Glomerular visceral epithelial cell (primary cell): ENCODE data around the gene ARTN.
A peak's percentile ranks its signal among the peaks of the same experiment; 100 is the strongest.

Experiments
- DNase-seq: peaks from one replicate; pipeline ENCODE4 v3.0.0-alpha.2; 2016; ENCODE audit errors: extremely low spot score

Gene ARTN

DNA sequence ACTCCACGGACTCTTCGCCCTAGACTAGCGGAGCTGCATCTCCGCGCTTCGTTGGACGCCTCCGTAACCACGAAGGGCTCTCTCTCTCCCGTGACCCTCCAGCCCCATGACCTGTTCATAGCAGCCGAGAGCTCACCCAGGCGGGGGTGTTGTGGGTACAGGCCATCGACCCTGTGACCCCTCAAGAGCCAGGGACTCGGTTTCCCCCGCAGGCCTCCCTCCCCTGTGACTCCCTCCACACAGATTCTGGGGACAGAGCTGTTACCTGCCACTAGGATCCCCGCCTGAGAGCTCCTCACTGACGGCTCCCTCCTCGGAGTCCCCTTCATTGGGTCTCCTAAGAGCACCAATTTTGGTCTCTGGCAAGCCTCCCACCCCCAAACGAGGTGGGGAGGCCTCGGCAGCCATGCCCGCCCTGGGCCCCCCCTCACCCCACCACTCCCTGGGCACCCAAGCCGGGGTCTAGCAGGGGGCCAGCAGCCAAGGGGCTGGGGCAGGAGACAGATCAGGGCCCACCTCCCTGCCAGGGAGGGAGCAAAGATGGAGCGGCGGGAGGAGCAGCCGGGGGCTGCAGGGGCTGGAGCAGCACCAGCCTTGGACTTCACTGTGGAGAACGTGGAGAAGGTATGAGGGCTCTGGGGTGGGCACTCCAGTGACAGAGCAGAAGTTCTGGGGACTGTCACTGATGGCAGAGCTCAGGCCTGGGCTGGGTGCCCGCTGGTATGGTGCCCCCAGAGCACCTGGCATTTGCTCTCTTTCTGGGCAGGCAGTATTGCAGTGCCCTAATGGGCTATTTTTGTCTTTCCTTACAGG lies 13.7 kb downstream of the ARTN start:
- DNase-seq: no peak

DNA sequence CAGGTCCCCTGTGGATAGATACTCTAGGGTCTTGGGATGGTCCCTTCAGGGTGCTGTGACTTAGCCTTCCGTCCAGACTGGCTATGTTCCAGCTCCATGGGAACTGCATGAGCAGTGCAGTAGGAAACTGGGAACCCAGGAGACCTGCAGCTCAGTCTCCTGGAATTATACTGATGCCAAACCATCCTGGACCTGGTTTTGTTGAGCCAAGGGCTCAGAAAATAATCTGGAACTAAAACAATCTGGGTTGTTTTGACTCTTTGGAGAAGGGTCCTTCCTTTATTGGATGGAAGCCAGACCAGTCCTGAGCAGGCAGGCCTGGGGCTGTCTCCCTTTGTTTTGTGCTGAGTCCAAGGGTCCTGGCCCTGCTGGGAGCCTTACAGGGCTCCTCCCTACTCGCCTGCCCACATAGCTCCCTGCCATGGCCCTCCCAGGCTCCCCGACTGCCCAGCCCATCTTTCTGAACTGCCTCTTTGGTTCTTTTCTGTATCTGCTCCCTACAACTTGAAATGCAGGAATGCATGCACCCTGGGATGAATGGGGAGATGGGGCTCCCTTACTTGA lies 14.4 kb downstream of the ARTN start:
- DNase-seq: no peak

DNA sequence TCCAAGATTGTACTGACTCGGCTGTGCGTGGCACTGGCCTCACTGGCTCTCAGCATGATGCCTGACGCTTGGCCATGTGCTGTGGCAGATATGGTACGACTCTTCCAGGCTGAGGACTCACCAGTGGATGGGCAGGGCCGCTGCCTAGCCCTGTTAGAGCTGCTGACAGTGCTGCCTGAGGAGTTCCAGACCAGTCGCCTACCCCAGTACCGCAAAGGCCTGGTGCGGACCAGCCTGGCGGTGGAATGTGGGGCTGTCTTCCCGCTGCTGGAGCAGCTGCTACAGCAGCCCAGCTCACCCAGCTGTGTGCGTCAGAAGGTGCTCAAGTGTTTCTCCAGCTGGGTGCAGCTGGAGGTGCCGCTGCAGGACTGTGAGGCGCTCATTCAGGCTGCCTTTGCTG lies 16.1 kb downstream of the ARTN start:
- no peak for DNase-seq

DNA sequence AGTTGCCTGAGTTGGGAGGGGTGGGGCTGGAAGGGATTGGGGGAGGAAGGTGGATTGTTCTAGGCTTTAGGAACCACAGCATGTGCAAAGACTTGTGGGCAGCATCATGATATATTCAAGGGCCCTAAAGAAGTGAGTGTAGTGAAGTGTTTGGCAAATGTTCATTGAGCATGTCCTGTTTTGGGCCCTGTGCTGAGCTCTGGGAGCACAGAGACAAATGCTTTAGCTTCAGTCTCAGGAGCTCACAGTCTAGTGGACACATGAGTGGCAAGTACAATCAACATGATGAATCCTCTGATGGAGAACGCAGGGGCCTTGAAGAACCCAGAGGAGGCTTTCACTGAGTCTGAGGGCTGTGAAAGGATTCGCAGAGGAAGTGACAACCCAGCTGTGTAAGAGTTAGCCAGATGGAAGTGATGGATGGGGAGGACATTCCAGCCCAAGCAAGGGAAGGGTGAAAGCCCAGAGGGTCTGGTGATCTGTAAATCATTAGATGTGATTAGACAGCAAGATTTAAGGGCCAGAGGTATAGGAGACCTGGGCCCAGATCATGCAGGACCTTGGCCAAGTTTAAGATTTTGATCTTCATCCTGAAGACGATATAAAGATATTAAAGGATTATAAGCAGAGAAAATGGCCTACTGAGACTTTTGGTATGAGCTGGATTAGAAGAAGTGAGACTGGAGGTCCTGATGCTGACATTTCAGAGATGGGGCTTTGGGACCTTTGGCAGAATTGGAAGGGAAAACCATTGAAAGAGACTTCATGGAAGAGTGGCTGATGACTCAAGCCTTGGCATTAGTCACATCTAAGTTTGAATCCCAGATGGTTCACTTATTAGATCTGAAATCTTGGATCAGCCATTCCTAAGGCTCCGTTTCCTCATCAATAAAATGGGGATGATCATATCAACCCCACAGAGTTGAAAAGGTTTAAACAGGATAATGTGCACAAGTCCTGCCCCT lies 17.7 kb downstream of the ARTN start:
- DNase-seq: peak; percentile 52

DNA sequence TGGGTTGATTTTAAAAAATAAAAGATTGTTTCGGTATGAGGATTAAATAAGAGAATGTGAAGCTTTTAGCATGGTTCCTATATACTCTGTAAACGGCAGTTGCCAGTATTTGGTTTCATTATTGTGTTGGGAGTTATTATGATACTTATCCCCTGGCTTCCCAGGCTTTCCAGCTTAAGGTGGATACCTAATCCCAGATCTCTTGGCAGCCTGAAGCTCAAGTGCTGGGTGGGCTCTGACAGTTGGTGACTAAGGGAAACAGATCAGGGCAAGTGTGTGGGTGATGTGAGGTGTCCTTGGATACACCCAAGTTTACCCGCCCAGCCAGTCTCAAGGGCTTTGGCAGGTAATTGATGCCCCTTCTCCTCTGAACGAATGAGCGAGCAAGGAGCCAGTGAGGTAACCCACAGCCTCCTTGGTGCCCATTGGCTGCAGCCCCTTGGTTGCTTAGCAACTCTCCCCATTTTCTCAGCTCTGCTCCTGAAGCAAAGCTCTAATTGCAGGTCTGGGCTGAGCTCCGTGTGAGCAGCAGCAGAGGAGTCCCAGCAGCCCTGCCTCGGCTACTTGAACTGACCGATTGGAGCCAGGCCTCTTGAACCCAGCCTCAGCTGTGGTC lies 19.2 kb downstream of the ARTN start:
- no peak for DNase-seq

DNA sequence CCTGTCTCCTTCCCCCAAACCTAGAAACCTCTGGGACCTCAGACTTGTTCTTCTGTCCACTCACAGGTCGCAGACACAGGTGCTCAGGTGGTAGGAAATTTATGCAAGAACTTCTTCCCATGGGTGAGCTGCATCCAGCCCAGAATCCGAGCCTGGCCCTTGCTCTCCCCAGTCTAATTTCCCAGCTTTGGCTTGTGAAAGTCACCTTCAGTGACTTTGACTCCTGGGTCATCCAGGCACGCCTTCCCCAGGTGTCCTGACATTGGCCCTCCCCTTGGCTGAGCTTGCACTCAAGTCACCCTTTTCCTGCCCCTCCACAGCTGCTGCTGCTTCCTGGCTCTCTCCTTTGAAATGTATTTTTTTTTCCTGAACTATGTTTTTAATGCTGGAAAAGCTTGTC lies 19.8 kb downstream of the ARTN start:
- no peak for DNase-seq

DNA sequence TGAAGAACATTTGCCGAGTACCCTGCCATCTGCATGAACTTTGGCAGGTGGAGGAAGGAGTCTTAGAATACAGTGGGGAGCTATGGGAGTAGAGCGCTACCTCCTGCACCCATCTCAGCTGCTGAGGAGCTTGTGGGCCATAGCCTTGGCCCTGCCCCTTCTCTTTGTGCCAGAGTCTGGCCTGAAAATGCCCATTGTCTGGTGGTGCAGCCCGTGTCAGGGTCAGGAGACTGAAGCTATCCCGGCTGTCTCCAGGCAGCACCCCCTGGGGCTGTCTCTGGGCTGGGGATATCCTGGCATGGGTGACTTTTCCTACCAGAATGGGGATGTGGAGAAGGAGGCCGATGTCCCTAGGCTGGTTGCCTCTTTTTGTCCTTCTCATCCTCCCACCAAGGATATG lies 20.4 kb downstream of the ARTN start:
- no peak for DNase-seq

DNA sequence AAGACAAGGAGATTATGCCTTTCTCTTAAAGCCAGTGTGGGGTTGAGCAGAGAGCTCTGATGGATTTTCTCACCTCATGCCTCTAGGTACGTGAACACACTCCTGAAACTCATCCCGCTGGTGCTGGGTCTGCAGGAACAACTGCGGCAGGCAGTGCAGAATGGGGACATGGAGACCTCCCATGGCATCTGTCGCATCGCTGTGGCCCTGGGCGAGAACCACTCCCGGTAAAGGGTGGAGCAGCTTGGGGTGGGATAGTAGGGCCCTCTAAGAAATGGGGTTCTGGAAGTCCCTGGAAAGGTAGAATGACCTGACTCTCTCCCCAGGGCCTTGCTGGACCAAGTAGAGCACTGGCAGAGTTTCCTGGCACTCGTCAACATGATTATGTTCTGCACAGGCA lies 22.6 kb downstream of the ARTN start:
- DNase-seq: no peak

DNA sequence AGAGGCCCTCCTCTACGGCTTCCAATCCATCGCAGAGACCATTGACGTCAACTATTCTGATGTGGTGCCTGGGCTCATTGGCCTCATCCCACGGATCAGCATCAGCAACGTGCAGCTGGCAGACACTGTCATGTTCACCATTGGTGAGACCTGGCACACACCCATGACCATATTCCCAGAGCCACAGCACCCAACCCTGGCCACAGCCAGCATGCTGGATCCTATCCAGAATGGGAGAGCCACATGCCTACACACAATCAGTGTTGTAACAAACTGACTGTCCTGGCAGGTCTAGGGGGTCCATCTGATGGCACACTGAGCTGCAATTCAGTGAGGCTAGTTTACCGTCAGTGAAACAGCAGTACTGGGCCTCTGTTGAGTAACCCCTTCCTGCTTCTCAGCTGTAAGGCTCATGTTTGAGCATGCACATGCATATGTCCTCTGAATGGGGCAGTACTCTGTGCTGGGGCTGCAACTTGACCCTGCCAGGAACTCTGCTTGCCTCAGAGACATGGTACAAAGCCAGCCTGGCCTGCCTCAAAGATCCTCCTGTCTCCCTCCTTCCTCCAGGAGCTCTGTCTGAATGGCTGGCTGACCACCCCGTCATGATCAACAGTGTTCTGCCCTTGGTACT lies 23.9 kb downstream of the ARTN start:
- DNase-seq: no peak

DNA sequence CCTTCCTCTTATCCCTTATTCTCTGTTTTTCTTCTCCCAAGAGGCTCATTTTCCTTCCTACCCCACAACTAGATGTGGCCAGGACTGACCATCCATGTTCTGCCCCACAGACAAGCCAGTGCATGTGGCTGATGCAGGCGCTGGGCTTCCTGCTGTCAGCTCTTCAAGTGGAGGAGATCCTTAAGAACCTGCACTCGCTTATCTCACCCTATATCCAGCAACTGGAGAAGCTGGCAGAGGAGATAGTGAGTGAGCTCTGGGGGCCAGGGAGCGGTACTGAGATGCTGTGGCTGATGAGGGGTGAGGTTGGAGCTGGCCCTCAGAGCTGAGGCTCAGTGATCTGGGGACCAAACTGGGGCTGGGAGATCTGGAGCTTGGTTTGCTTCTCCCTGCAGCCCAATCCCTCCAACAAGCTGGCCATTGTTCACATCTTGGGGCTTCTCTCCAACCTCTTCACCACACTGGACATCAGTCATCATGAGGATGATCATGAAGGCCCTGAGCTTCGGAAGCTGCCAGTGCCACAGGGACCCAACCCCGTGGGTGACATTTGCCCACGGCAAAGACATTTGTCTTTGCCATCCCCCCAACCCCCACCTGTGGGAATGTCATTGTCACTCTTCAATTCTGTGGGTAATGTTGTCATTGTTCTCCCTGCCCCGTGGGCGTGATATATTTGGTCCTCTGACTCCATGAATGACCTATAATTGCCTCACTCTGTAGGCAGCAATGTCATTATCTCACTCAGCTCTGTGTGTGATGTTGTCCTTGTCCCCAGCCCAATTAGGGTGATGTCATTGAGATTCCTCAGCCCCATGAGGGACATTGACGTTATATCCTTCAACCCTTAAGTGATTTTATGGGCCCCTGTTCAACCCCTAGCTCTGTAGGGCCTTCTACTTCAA lies 25.0 kb downstream of the ARTN start:
- no peak for DNase-seq

DNA sequence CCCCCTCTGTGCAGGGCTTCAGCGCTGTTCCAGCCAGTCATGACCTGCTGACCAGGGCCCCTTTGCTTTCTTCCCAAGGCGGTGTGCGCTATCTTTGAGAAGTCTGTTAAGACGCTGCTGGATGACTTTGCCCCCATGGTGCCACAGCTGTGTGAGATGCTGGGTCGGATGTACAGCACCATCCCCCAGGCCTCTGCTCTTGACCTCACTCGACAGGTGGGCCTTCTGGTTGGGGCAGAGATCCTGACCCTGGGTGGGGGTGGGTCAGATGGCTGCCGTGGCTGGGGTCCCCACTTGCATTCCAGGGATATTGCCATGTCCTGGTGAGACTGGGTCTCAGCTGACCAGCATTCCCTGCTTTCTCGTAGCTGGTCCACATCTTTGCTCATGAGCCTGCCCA lies 27.2 kb downstream of the ARTN start:
- DNase-seq: no peak

DNA sequence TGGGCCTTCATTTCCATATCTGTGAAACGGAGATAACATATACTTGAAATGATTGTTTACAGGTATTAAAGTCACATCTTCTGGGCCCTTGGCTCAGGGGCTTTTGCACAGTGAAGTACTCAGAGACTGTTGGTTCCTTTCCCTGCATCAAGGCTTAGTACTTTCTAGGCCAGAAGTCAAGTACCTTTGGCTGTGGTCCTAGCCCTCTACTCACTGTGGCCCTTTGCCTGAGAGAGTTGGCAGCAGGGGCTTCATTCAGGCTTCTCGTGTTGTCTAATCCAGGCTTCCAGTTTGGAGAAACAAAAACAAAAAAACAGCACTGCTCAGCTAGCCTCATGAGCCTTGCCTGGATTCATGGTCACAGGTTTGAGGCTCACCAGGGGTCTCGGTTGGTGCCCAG lies 28.1 kb downstream of the ARTN start:
- no peak for DNase-seq

DNA sequence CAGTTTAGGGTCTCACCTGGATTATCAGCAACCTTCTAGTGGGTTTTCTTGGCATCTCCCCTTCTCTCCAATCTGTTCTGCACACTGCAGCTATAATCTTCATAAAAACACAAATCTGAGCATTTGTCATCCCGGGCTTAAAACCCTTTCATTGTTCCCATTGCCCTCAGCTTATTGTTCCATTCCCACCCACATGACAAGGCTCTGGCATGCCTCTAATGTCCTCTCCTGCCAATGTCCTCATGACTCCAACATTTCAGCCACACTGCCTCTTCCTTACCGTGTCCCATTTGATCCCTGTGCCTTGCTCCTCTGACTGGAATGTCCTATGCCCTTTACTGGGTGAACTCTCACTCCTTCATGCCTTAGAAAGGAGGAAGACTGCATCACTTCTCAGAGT lies 28.7 kb downstream of the ARTN start:
- DNase-seq: no peak

DNA sequence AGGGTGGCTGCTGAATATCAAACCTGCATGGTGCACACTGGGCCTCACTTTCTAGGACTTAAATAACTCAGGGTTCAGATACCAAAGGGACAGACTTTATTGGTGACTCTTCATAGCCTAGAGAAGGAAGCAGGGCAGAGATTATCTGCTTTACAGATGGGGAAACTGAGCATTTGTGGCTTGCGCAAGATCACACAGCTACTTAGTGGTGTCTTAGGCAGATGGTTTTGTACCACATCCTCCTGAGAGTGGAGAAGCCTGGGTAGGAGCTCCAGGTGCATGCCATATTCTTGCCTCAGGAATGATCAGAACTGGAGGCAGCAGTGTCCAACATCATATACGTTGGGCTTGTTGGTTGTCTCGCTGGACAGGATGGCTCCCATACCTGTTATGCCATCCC lies 29.4 kb downstream of the ARTN start:
- no peak for DNase-seq

DNA sequence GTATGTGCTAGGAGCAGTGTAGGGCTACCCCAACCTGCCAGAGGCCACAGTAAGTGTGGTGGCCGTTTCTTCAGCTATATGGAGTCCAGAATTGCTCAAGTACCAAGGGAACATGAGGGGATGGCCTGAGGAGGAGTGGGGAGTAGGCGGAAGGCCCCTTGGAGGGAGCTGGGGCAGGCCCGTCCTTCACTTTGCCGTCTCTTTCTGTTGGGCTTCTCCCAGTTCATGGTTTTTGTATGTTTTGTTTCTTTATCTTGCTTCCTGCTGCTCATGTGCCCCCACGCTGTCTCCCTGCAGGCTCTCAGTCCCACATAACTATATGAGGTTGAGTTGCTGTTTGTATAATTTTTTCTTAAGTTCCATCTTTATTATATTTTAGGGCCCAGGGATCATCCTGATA lies 30.3 kb downstream of the ARTN start:
- DNase-seq: no peak

DNA sequence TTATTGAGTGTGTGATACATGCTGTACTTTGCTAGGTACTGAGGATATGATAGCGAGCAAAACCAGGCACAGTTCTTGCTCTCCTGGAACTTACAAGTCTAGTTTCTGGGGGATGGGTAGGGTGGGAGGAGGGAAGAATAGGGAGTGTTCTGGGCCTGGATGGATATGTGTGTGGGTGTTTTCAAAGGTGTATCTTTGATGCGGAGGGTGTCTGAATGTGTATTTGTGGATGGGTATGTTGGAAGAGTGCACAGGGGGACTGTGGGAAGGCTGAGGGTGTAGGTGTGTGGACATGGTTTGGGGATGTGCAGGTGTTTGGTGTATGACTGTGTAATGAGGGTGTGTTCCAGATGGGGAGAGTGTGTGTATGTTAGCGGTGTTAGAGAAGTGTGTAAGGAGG lies 31.7 kb downstream of the ARTN start:
- DNase-seq: no peak

DNA sequence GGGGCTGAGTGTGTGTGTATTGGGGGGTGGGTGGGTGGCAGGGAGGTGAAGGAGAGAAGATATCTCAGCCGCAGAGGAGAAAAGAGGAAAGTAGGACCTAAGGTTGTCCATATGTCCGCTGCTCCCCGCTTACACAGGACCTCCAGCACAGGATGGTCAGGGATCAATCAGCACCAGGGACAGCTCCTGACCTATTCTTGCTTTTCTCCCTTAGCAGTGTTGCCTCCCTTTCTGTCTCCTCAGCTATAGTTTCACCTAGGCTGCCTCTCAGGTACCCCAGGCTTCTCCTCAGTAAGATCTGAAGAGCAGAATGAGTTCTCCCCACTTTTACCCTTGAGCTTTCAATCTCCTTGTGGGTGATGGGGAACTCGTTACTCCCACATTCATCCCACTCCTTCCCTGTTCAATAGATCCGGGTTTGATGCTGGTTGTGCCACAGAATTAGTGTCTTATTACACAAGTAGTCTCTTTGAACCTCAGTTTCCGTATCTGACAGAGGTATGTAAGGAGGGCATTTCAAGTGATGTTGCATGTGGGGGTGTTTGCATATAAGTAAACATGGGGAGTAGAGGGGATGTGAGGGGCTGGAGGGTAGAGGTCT lies 34.8 kb downstream of the ARTN start:
- no peak for DNase-seq

DNA sequence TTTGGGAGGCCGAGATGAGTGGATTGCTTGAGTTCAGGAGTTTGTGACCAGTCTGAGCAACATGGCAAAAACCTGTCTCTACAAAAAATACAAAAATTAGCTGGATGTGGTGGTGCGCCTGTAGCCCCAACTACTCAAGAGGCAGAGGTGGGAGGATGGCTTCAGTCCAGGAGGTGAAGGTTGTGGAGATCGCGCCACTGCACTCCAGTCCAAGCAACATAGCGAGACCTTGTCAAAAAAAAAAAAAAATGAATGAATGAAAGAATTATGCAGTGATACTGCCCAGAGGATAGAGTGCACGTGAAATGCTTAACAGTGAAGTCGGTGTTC lies 35.8 kb downstream of the ARTN start:
- DNase-seq: no peak

DNA sequence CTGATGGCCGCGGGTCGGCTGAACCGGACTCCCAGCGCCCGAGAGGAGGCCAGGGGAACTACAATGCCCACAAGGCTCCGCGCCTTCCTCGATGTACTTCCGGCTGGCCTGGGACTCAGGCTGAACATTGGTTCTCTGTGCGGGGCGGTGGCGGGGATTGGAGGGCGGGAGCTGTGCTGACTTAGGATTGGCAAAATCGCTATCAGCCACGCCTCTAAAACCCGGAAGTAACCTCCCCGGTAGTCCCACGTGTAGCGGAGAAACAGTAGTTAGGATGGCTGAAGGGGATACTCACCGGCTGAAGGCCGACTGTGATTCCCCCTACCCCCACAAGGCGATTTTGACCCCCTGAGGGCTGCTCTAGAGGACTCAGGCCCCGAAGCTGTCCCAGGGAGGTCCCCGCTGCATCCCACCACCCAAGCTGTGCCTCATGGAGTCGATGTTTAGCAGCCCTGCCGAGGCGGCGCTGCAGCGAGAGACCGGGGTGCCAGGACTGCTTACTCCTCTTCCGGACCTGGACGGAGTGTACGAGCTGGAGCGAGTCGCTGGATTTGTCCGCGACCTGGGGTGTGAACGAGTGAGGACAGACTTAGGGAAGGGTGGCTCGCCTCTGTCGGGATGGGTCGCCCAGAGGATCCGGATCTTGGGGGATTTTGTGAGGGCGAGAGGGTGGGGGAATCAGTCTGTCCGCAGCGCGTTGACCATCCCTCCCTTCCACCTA lies 36.3 kb downstream of the ARTN start, which contains the start of gene DPH2:
TSS of gene DPH2 (plus strand) at position 265 of the 721 bp plus-strand sequence. CDS start at position 431, 166 bp downstream.
- DNase-seq: peak; percentile 96

DNA sequence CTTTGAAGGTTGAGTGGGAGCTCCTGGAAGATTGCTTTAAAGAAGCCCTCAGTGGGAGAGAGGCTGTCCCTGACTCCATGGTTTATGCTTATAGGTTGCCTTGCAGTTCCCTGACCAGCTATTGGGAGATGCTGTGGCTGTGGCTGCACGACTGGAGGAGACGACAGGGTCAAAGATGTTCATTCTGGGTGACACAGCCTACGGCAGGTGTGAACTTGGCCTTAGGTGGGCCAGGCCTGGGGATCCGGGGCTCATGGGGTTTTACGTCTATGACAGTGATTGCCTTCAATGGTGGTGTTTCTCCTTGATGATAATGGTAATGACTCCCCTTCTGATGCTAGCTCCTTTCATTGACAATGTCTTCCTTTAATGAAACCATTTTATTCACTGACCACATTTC lies 36.9 kb downstream of the ARTN start:
- no peak for DNase-seq
